SK-N-SH (cell line): Measurements from ENCODE around the gene KRT78. TPM values are rescaled to one million over a fixed set of nuclear protein-coding genes. Genes with fewer than 3 reads are reported as not detected.
A peak's percentile ranks its signal among the peaks of the same experiment; 100 is the strongest.

Experiments
- CTCF ChIA-PET: fragments of 300-600, 350-600 bp; formaldehyde crosslinking; extraction: SDS; loops from one replicate; lab custom pipeline; 2021; lab: Yijun Ruan, JAX
- POLR2A ChIA-PET: fragments of 350-600 bp; sonication (Branson Sonifier 250); formaldehyde crosslinking; extraction: SDS; loops from one replicate; lab custom pipeline; 2020; ENCODE audit warnings: antibody characterized with exemption, inconsistent platforms; lab: Yijun Ruan, JAX
- DNase-seq: peaks from one replicate; pipeline ENCODE4 v3.0.0; 2012
- H2AFZ ChIP-seq: fragments of 200-600 bp; sonication (generic); 2 replicates; pipeline ENCODE4 v1.8.1; 2016; ENCODE audit warnings: antibody characterized with exemption, mild to moderate bottlenecking, low read depth
- H3F3A ChIP-seq: fragments of 200-600 bp; sonication (generic); replicated peaks from 2 replicates; pipeline ENCODE3; 2016; ENCODE audit warnings: antibody characterized with exemption, mild to moderate bottlenecking; ENCODE audit not compliant: insufficient read depth
- H3K27ac ChIP-seq, 2 experiments: fragments of 200-500 bp in 1 of 2; fragments of 200-600 bp in 1 of 2; sonication (Bioruptor generic) in 1 of 2; sonication (generic), shearing (Covaris generic) in 1 of 2; 2 replicates each; pipeline versions ENCODE4 v1.5.1 to v1.6.1; 2014 to 2016; ENCODE audit warnings: low read depth in 2 of 2, inconsistent platforms in 1 of 2, low read length in 1 of 2, mild to moderate bottlenecking in 1 of 2, mixed read lengths in 1 of 2
- H3K27me3 ChIP-seq: fragments of 200-600 bp; sonication (generic), shearing (Covaris generic); 2 replicates; pipeline ENCODE4 v1.6.1; 2016; ENCODE audit warnings: mixed run types; ENCODE audit not compliant: insufficient read depth
- H3K36me3 ChIP-seq, 2 experiments: fragments of 200-500 bp in 1 of 2; fragments of 200-600 bp in 1 of 2; sonication (Bioruptor generic) in 1 of 2; sonication (generic) in 1 of 2; replicated peaks in 1 of 2; 2 replicates each; pipeline versions ENCODE3 to v1.5.1; 2014 to 2016; ENCODE audit warnings: low read length in 1 of 2, mild to moderate bottlenecking in 1 of 2; ENCODE audit not compliant: insufficient read depth in 2 of 2, control insufficient read depth in 1 of 2
- H3K4me1 ChIP-seq, 2 experiments: fragments of 200-500 bp in 1 of 2; fragments of 200-600 bp in 1 of 2; sonication (Bioruptor generic) in 1 of 2; sonication (generic), shearing (Covaris generic) in 1 of 2; 2 replicates each; pipeline versions ENCODE4 v1.5.1 to v1.6.1; 2014 to 2016; ENCODE audit warnings: low read depth in 1 of 2, low read length in 1 of 2, mixed run types in 1 of 2; ENCODE audit not compliant: insufficient read depth in 2 of 2, control insufficient read depth in 1 of 2
- H3K4me2 ChIP-seq: fragments of 200-600 bp; sonication (generic), shearing (Covaris generic); 2 replicates; pipeline ENCODE4 v1.6.1; 2017; ENCODE audit warnings: mixed run types
- H3K4me3 ChIP-seq, 2 experiments: fragments of 200-500 bp in 1 of 2; fragments of 200-600 bp in 1 of 2; sonication (Bioruptor generic) in 1 of 2; sonication (generic), shearing (Covaris generic) in 1 of 2; 2 replicates each; pipeline versions ENCODE4 v1.5.1 to v1.8.1; 2014 to 2016; ENCODE audit warnings: low read depth in 2 of 2, inconsistent platforms in 1 of 2, low read length in 1 of 2, mild to moderate bottlenecking in 1 of 2, mixed read lengths in 1 of 2, moderate library complexity in 1 of 2
- H3K79me2 ChIP-seq: fragments of 200-600 bp; sonication (generic); 2 replicates; pipeline ENCODE4 v1.8.1; 2017; ENCODE audit warnings: mild to moderate bottlenecking; ENCODE audit not compliant: insufficient read depth
- H3K9ac ChIP-seq: fragments of 200-600 bp; sonication (generic); 2 replicates; pipeline ENCODE4 v1.6.1; 2017; ENCODE audit warnings: mixed run types
- H3K9me2 ChIP-seq: fragments of 200-600 bp; sonication (generic); 2 replicates; pipeline ENCODE4 v1.6.1; 2017; ENCODE audit warnings: mixed run types
- H3K9me3 ChIP-seq: fragments of 200-600 bp; sonication (generic); 2 replicates; pipeline ENCODE4 v1.6.1; 2017; ENCODE audit warnings: mixed run types, mild to moderate bottlenecking, moderate library complexity
- H4K20me1 ChIP-seq: fragments of 200-600 bp; sonication (generic); 2 replicates; pipeline ENCODE4 v1.6.1; 2017; ENCODE audit warnings: mild to moderate bottlenecking, mixed run types; ENCODE audit not compliant: insufficient read depth
- CHD2 ChIP-seq: fragments of 150-350 bp; IDR thresholded peaks from 2 replicates; pipeline ENCODE4 v1.6.1; 2018; ENCODE audit warnings: low read length; ENCODE audit not compliant: partially characterized antibody
- CTCF ChIP-seq: fragments of 200-600 bp; sonication (generic); IDR thresholded peaks from 2 replicates; pipeline ENCODE4 v1.6.1; 2017; ENCODE audit warnings: antibody characterized with exemption, mild to moderate bottlenecking, moderate library complexity
- FOXJ3 ChIP-seq: sonication (generic); formaldehyde crosslinking; IDR thresholded peaks from 2 replicates; pipeline ENCODE4 v1.5.1; 2020; ENCODE audit warnings: mild to moderate bottlenecking, missing genetic modification reagents
- FOXM1 ChIP-seq: IDR thresholded peaks from 2 replicates; pipeline ENCODE4 v1.4.0; 2012; ENCODE audit warnings: low read depth, mild to moderate bottlenecking
- MXI1 ChIP-seq: IDR thresholded peaks from 2 replicates; pipeline ENCODE4 v1.6.1; 2012; ENCODE audit warnings: mild to moderate bottlenecking, low read depth, low read length, improper control_type of control experiment
- NFIC ChIP-seq: IDR thresholded peaks from 2 replicates; pipeline ENCODE4 v1.4.0; 2012; ENCODE audit warnings: borderline replicate concordance
- POLR2AphosphoS5 ChIP-seq: IDR thresholded peaks from 2 replicates; pipeline ENCODE4 v1.6.1; 2012; ENCODE audit warnings: low read depth, low read length
- RAD21 ChIP-seq: IDR thresholded peaks from 2 replicates; pipeline ENCODE4 v1.6.1; 2012; ENCODE audit warnings: mild to moderate bottlenecking, low read length
- RXRA ChIP-seq: IDR thresholded peaks from 2 replicates; pipeline ENCODE4 v1.4.0; 2012; ENCODE audit warnings: low read depth, mild to moderate bottlenecking, borderline replicate concordance
- SMC3 ChIP-seq: IDR thresholded peaks from 2 replicates; pipeline ENCODE4 v1.6.1; 2012; ENCODE audit warnings: low read depth, low read length, improper control_type of control experiment
- TEAD4 ChIP-seq: IDR thresholded peaks from 2 replicates; pipeline ENCODE4 v1.4.0; 2012; ENCODE audit warnings: mild to moderate bottlenecking, borderline replicate concordance; ENCODE audit not compliant: insufficient read depth
- USF2 ChIP-seq: fragments of 150-350 bp; IDR thresholded peaks from 2 replicates; pipeline ENCODE4 v1.6.1; 2017; ENCODE audit warnings: antibody characterized with exemption, low read length, low read depth, borderline replicate concordance
- YY1 ChIP-seq: IDR thresholded peaks from 2 replicates; pipeline ENCODE4 v1.4.0; 2012; ENCODE audit warnings: low read depth, mild to moderate bottlenecking
- WGBS: methylation state at CpG from one replicate; pipeline ENCODE4 v1.1.6; 2017; ENCODE audit warnings: low lambda C conversion rate; 5-methylcytosine and 5-hydroxymethylcytosine counted together
- polyA plus RNA-seq, 3 experiments: library from polyadenylated mRNA; depleted of rRNA; stranded (reverse); fragments of >200 nt; gene quantifications; 2 replicates each; pipeline ENCODE4 v1.2.3, GENCODE V29; 2012
- TF ChIP-seq, protein P1 (sequence below): IDR thresholded peaks from 2 replicates; pipeline ENCODE4 v1.4.0; 2012; ENCODE audit warnings: low read depth

Gene KRT78
- polyA plus RNA-seq, 1 of the 3 experiments (the other 2 are of a cell fraction): not detected

- POLR2A ChIA-PET: no interaction called here
Measured at GRCh38 chr12:52879394-52880351, 30.9 kb upstream of the KRT78 start.

More at GRCh38 chr12:52879394-52880351, 30.9 kb upstream of the KRT78 start:
- Histone ChIP-seq H3K9ac (no peak overlapping the region), H3K27ac (no peak overlapping the region), H3K27me3 (no peaks in the 10 kb centered on the region)
- DNase-seq: peak; percentile 88
- CTCF ChIA-PET: interaction anchor here (0.6 to 9.7 kb wide), 110 partner anchors 10 to 854 kb away, joined by 3 to 485 read pairs (median 4); partner anchors contain the start of genes KRT74, KRT78, KRT84 and KRT85
- TF ChIP-seq POLR2AphosphoS5: no peak
- TF ChIP-seq, protein P1, sequence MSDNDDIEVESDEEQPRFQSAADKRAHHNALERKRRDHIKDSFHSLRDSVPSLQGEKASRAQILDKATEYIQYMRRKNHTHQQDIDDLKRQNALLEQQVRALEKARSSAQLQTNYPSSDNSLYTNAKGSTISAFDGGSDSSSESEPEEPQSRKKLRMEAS: 0 out of 2 replicates have a peak, but pooled peaks have one; percentile 32
- no peak for TF ChIP-seq YY1
- peak; percentile 93 for TF ChIP-seq RAD21
- no peak for TF ChIP-seq FOXM1
- peak; percentile 88 for TF ChIP-seq SMC3
- no peak for TF ChIP-seq NFIC
- no peak for TF ChIP-seq MXI1
- no peak for TF ChIP-seq CHD2
- TF ChIP-seq RXRA: no peak
- peak; percentile 74 for TF ChIP-seq CTCF
- TF ChIP-seq USF2: no peak
- TF ChIP-seq FOXJ3 (CRISPR knock-in tag): no peak
- TF ChIP-seq TEAD4: no peak
- TF ChIP-seq, all 33 proteins: peak for 4
- Histone ChIP-seq H3K4me3 (peak overlapping the region; percentile 10 to 51; a peak in 1 of 4 replicates), H3F3A (peaks cover 2% of the 10 kb centered on the region), H3K36me3 (no peaks in the 10 kb centered on the region), H3K4me1 (peaks cover 0 to under 1% of the 10 kb centered on the region in 2 experiments; a peak in 1 of 4 replicates), H3K9me2 (no peaks in the 10 kb centered on the region), H3K79me2 (no peaks in the 10 kb centered on the region), H4K20me1 (no peaks in the 10 kb centered on the region), H3K9me3 (no peaks in the 10 kb centered on the region), H2AFZ (peak overlapping the region; percentile 63; the same call in 1 of the 2 replicates), H3K4me2 (peak overlapping the region; percentile 60; the same call in 1 of the 2 replicates)
- WGBS: 10% methylated on average over 25 of the region's 38 CpGs
